HepG2 (cell line): ENCODE results near the gene GALNT17.

Source experiments
- BCL6 ChIP-seq: IDR thresholded peaks from 2 replicates; pipeline ENCODE4 v1.6.1; 2016; ENCODE audit warnings: missing genetic modification reagents, missing compliant biosample characterization
- BRF2 ChIP-seq: sonication (generic); formaldehyde crosslinking; IDR thresholded peaks from 2 replicates; pipeline ENCODE4 v1.8.1; 2022; ENCODE audit warnings: mild to moderate bottlenecking, missing genetic modification reagents
- CTCF ChIP-seq: sonication (generic); formaldehyde crosslinking; IDR thresholded peaks from 2 replicates; pipeline ENCODE4 v1.5.0; 2020; ENCODE audit warnings: mild to moderate bottlenecking, missing genetic modification reagents, moderate library complexity
- EP300 ChIP-seq, 3 experiments: sonication (generic) in 1 of 3; formaldehyde crosslinking in 1 of 3; IDR thresholded peaks; 2 replicates each; pipeline versions ENCODE4 v1.5.1 to v1.6.1; 2011 to 2020; ENCODE audit warnings: low read depth in 2 of 3, low read length in 2 of 3, borderline replicate concordance in 1 of 3, improper control_type of control experiment in 1 of 3, mild to moderate bottlenecking in 1 of 3, missing genetic modification reagents in 1 of 3, moderate library complexity in 1 of 3
- HINFP ChIP-seq: sonication (generic); formaldehyde crosslinking; IDR thresholded peaks from 2 replicates; pipeline ENCODE4 v1.4.0; 2020; ENCODE audit warnings: low read depth, mild to moderate bottlenecking, missing genetic modification reagents
- MYC ChIP-seq: sonication (generic); formaldehyde crosslinking; IDR thresholded peaks from 2 replicates; pipeline ENCODE4 v1.9.0; 2021; ENCODE audit warnings: missing genetic modification reagents, borderline replicate concordance
- TARDBP ChIP-seq: sonication (generic); formaldehyde crosslinking; IDR thresholded peaks from 2 replicates; pipeline ENCODE4 v1.8.0; 2022; ENCODE audit warnings: mild to moderate bottlenecking, missing genetic modification reagents
- ZNF703 ChIP-seq: sonication (generic); formaldehyde crosslinking; IDR thresholded peaks from 2 replicates; pipeline ENCODE4 v1.5.1; 2020; ENCODE audit warnings: missing genetic modification reagents, mild to moderate bottlenecking, moderate library complexity, borderline replicate concordance

- TF ChIP-seq MYC (CRISPR knock-in tag) (no peak), CTCF (CRISPR knock-in tag) (no peak), BCL6 (CRISPR knock-in tag) (no peak), BRF2 (CRISPR knock-in tag) (no peak), TARDBP (no peak), EP300 (IDR thresholded peaks at IDR 0.05; ENCODE audit: low read depth in 2 of 2, low read length in 2 of 2) (no peak), EP300 (CRISPR knock-in tag; IDR thresholded peaks at IDR 0.05; ENCODE audit: borderline replicate concordance) (no peak), HINFP (CRISPR knock-in tag) (no peak), ZNF703 (CRISPR knock-in tag) (no peak)
Measured at GRCh38 chr7:71198391-71198790, 66.4 kb downstream of the GALNT17 start.
